Testis (tissue), 2 donors: ENCODE measurements around the gene MCM7.

Experiments
- CTCF ChIP-seq, 3 experiments: fragments of 450-650 bp in 2 of 3; fragments of 200-600 bp in 1 of 3; sonication (generic) in 1 of 3; IDR thresholded peaks; one replicate each; pipeline ENCODE4 v1.5.1; 2016 to 2019; ENCODE audit warnings: antibody characterized with exemption in 3 of 3, mild to moderate bottlenecking in 2 of 3, moderate library complexity in 1 of 3
- POLR2A ChIP-seq: fragments of 450-650 bp; IDR thresholded peaks from one replicate; pipeline ENCODE4 v1.6.1; 2017; ENCODE audit warnings: antibody characterized with exemption, mild to moderate bottlenecking, moderate library complexity

GRCh38 chr7:100061518-100062193 lies 39.5 kb downstream of the MCM7 start:
- TF ChIP-seq CTCF (IDR thresholded peaks at IDR 0.05) (no peak), POLR2A (no peak)
